ENCODE results near the gene REC114. TPM values are rescaled to one million over a fixed set of nuclear protein-coding genes. Genes with fewer than 3 reads are reported as not detected.
A peak's percentile ranks its signal among the peaks of the same experiment; 100 is the strongest.

The REC114 gene
- total and polyA plus RNA-seq, 8 donors = 0.20 to 0.24 TPM; not detected in 6

GRCh38 chr15:73596174-73596573 is 153.2 kb downstream of the REC114 start:
- DNase-seq (no peak), ATAC-seq (no peak)
- intact Hi-C loops (cut with DNase I) = no loop called here
- TF ChIP-seq CTCF (IDR thresholded peaks at IDR 0.05) = no peak
- peaks cover 10 to 70% of the 10 kb centered on the region in 2 donors for H3K4me1 ChIP-seq
- H3K4me3 ChIP-seq = no peak overlapping the region
- H3K36me3 ChIP-seq = peaks cover 0 to 17% of the 10 kb centered on the region in 2 donors
- no peaks in the 10 kb centered on the region for H3K27me3 ChIP-seq
- H3K27ac ChIP-seq = no peak overlapping the region
- no peaks in the 10 kb centered on the region for H3K9me3 ChIP-seq

GRCh38 chr15:73597036-73597638 is 154.2 kb downstream of the REC114 start:
- peaks cover 0 to 10% of the 10 kb centered on the region in 2 donors for H3K36me3 ChIP-seq
- DNase-seq (no peak), ATAC-seq (no peak)
- H3K4me1 ChIP-seq = peaks cover 20 to 80% of the 10 kb centered on the region in 2 donors
- H3K9me3 ChIP-seq = no peaks in the 10 kb centered on the region
- no peak overlapping the region for H3K4me3 ChIP-seq
- intact Hi-C loops (cut with DNase I) = no loop called here
- TF ChIP-seq CTCF (IDR thresholded peaks at IDR 0.05) = no peak
- H3K27ac ChIP-seq = no peak overlapping the region
- H3K27me3 ChIP-seq = no peaks in the 10 kb centered on the region

GRCh38 chr15:73598530-73599160 is 155.7 kb downstream of the REC114 start:
- Histone ChIP-seq H3K4me1 (peaks cover 32 to 89% of the 10 kb centered on the region in 2 donors), H3K4me3 (no peak overlapping the region), H3K36me3 (peaks cover 0 to 8% of the 10 kb centered on the region in 2 donors), H3K27ac (no peak overlapping the region), H3K27me3 (no peaks in the 10 kb centered on the region), H3K9me3 (no peaks in the 10 kb centered on the region)
- TF ChIP-seq CTCF (IDR thresholded peaks at IDR 0.05) = no peak
- DNase-seq = no peak
- intact Hi-C loops (cut with DNase I) = no loop called here
- ATAC-seq = no peak

- no peak overlapping the region for H3K4me3 ChIP-seq
- intact Hi-C loops (cut with DNase I) = no loop called here
- no peak for TF ChIP-seq CTCF (IDR thresholded peaks at IDR 0.05)
- no peak for DNase-seq
- H3K36me3 ChIP-seq = peaks cover 0 to 8% of the 10 kb centered on the region in 2 donors
- no peaks in the 10 kb centered on the region for H3K27me3 ChIP-seq
- H3K27ac ChIP-seq = no peak overlapping the region
- H3K4me1 ChIP-seq = peaks cover 32 to 80% of the 10 kb centered on the region in 2 donors
- peak; percentile 46 for ATAC-seq
- no peaks in the 10 kb centered on the region for H3K9me3 ChIP-seq
Measured at GRCh38 chr15:73599934-73600333, 157.0 kb downstream of the REC114 start.

- H3K27ac ChIP-seq = peak overlapping the region in 1 of 2 donors; percentile 54
- peaks cover 32 to 74% of the 10 kb centered on the region in 2 donors for H3K4me1 ChIP-seq
- no peaks in the 10 kb centered on the region for H3K9me3 ChIP-seq
- intact Hi-C loops (cut with DNase I) = no loop called here
- DNase-seq (no peak), ATAC-seq (no peak)
- TF ChIP-seq CTCF (IDR thresholded peaks at IDR 0.05) = no peak
- peaks cover 0 to 8% of the 10 kb centered on the region in 2 donors for H3K36me3 ChIP-seq
- no peaks in the 10 kb centered on the region for H3K27me3 ChIP-seq
- no peak overlapping the region for H3K4me3 ChIP-seq
Measured at GRCh38 chr15:73600413-73601335, 157.7 kb downstream of the REC114 start.
